HG02981 (cell line): ENCODE results near the gene PEAR1.

Experiments
- ATAC-seq: cut with Tn5 transposase; IDR thresholded peaks from one replicate; pipeline ENCODE4 v1.9.1; 2021; ENCODE audit warnings: mild to moderate bottlenecking, moderate library complexity; ENCODE audit not compliant: unreplicated experiment

PEAR1 gene

DNA sequence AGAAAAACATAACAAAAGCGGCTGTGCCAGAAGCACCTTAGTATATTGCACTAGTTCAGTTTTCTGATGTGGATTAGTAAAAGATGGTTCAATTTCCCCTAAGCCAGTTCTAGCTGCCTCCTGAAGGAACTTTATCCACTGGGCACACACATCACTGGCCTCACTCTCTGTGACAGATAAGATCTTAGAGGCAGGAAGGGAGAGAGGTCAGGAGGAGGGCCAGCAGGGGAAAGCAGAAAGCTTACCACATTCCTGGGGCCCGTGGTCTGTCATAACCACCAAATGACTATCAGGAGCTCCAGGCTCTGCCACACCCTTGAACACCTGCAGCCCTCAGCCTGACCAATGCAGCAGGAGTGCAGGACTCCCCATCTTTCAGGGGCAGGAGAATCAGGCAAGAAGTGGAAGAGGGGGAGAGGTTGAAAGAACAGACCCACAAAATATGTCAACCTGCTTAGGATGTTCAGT lies 64.8 kb downstream of the PEAR1 start:
- ATAC-seq = no peak

DNA sequence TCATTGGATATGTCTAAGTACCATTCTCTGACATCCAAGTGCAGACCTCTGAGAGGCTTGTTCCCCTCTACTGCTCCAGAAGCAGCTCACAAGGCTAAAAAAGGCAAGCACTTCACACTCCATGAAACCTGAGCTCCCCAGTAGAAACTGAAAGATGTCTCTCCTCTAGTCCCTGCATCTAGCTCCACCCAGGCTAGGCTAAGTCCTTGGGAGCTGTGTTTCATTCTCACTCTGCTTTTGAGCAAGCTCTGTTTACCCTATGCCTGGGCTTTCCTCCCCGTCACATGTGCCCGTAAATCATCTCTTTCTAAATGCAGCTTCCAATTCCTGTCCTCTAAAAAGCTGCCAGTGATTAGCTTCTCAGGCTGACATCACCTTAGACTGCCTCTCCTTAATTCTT lies 65.9 kb downstream of the PEAR1 start:
- ATAC-seq = no peak

DNA sequence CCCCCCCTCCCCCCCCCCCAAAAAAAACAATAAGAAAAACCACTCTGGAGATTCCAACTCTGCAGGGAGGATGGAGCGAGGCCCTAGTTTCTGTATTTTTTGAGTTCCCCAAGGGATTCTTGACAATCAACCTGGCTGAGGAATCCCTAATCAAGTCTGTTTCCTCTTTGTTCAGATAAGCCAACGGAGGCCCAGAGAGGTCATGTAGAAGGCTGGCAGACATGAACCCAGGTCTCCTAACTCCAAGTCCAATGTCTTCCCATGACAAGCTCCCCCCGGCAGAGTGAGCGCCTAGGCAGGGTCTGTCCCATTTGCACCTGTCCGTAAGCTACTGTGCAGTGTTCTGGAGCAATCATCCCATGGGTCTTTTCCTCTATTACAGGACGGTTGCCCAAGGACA lies 66.4 kb downstream of the PEAR1 start:
- ATAC-seq = no peak

DNA sequence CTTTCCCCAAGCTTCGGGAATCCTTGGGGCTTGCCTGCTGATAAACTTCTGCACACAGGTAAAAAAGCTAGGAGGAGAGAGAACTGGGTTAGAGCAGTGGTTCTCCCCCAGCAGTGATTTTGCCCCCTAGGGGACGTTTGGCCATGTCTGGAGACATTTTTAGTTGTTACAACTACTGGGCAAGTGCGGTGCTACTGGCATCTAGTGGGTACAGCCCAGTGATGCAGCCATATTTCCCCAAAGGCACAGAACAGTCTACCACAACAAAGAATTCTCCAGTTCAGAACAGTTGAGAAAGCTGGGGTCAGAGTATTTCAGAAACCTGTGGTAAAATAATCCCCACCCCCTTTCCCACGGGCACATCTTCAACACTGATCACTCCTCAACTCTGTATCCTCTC lies 68.2 kb downstream of the PEAR1 start:
- no peak for ATAC-seq

DNA sequence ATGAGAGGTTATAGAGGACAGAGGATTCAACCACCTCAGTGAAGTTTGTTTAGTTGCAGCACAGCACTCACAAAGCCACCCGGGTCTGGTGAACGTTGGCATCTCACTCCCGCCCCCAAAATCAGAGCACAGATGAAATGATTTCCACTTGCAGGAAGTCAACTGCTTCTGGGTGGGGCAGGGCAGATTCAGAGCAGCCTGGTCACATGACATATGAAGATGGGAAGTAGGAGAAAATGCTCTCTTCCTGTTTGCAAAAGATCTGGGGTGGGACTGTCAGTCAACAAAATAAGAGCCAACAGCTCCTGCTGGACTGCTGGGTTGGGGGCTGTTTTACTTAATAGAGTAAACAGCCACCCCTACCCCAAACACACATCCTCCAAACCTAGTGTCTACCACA lies 70.1 kb downstream of the PEAR1 start:
- ATAC-seq = no peak

DNA sequence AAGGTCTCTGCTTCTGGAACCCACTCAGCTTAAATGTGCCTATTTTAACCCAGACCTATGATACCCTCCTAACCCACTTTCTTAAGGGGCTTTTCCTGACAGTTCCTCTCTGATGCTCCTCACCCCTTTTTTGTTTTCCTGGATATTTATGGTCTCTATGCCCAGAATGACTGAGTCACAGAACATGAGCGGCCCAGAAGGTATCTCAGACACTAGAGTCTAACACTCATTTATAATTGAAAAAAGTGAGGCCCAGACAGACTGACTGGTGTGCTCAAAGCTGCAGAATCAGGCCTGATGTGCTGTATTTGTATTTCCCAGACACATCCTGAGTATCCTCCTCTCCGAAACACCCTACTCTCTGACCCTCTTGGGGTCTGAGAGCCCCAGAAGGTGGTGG lies 70.9 kb downstream of the PEAR1 start:
- no peak for ATAC-seq
